ENCODE results near the gene KHDC4. TPM values are rescaled to one million over a fixed set of nuclear protein-coding genes. Genes with fewer than 3 reads are reported as not detected.

The KHDC4 gene
- total and polyA plus RNA-seq, 2 donors (not counting 3 experiments of a cell fraction or from before 2014, with no cell fraction given), result 47.9 to 54.1 TPM

GRCh38 chr1:155968051-155968400 lies 33.8 kb upstream of the KHDC4 start:
- peaks cover 58% of the 10 kb centered on the region for H3K79me2 ChIP-seq (ENCODE audit: control insufficient read depth, insufficient read depth, low read length)
- no peaks in the 10 kb centered on the region for H3K9me1 ChIP-seq (replicated peaks; ENCODE audit: control insufficient read depth, extremely low read depth, insufficient read depth, low read length)
- dilution Hi-C loops (cut with MboI; ENCODE audit: extremely low pct_ligation_motif_present, low sequenced_read_pairs) (no loop called here), intact Hi-C loops (cut with micrococcal nuclease) (loop anchor here (10.0 kb wide), 1 partner anchor 167 kb away; no protein-coding TSS in a partner anchor)
- H3K4me3 ChIP-seq (replicated peaks in 1 of 3; ENCODE audit: insufficient read depth in 1 of 3, low read depth in 1 of 3, low read length in 3 of 3), result peak overlapping the region in 1 of 3 experiments; percentile 18
- H4K20me1 ChIP-seq (replicated peaks; ENCODE audit: control insufficient read depth, extremely low read depth, insufficient read depth, low read length), result no peaks in the 10 kb centered on the region
- no peak overlapping the region for H2AFZ ChIP-seq (ENCODE audit: low read depth, low read length)
- peak overlapping the region; percentile 91 for H3K27ac ChIP-seq (ENCODE audit: insufficient read depth, low read depth, low read length)
- H3K4me2 ChIP-seq (ENCODE audit: insufficient read depth, low read length), result peak overlapping the region; percentile 66
- peak overlapping the region; percentile 61 for H3K9ac ChIP-seq (replicated peaks; ENCODE audit: extremely low read depth, insufficient read depth, low read length)
- no peaks in the 10 kb centered on the region for H3K9me3 ChIP-seq (replicated peaks; ENCODE audit: control insufficient read depth, insufficient read depth, low read length)
- FAIRE-seq, result no peak
- H3K27me3 ChIP-seq (ENCODE audit: control insufficient read depth in 2 of 2, insufficient read depth in 2 of 2, low read length in 2 of 2), result no peaks in the 10 kb centered on the region
- ChIA-PET CTCF (interaction anchor here (0.7 to 5.5 kb wide), 11 partner anchors 9 to 843 kb away, joined by 3 to 41 read pairs (median 4); partner anchors contain the start of genes ARHGEF2 and UBQLN4), POLR2A (interaction anchor here (1.2 to 1.5 kb wide), 3 partner anchors 11 to 34 kb away, joined by 3 to 4 read pairs (median 4); partner anchors contain the start of genes ARHGEF2 and KHDC4)
- peaks cover 14 to 27% of the 10 kb centered on the region in 2 experiments for H3K36me3 ChIP-seq (ENCODE audit: control insufficient read depth in 2 of 2, extremely low read depth in 1 of 2, insufficient read depth in 2 of 2, low read length in 2 of 2)
- no peak for DNase-seq (ENCODE audit: low read depth, low spot score)
- peaks cover 61% of the 10 kb centered on the region for H3K4me1 ChIP-seq (ENCODE audit: control insufficient read depth, extremely low read depth, insufficient read depth, low read length)
- BruUV-seq (replicated peaks), result TSS peak; percentile 58
- TF ChIP-seq MYC (IDR thresholded peaks at IDR 0.05; ENCODE audit: low read depth, low read length) (no peak), MAX (IDR thresholded peaks at IDR 0.05; ENCODE audit: insufficient read depth, insufficient read length) (no peak), POLR2AphosphoS5 (IDR thresholded peaks at IDR 0.05; ENCODE audit: insufficient read depth, low read depth, low read length) (no peak), JUN (IDR thresholded peaks at IDR 0.05; ENCODE audit: borderline replicate concordance, insufficient read depth, insufficient read length, low read depth) (no peak), FOS (IDR thresholded peaks at IDR 0.05; ENCODE audit: borderline replicate concordance, insufficient read depth, low read length) (no peak), GATA2 (IDR thresholded peaks at IDR 0.05; ENCODE audit: insufficient read depth, insufficient read length, low read depth, low read length) (no peak), EZH2 (IDR thresholded peaks at IDR 0.05; ENCODE audit: borderline replicate concordance, low read depth, low read length, severe bottlenecking) (no peak), CTCF (IDR thresholded peaks at IDR 0.05; ENCODE audit: extremely low read depth in 1 of 2, insufficient read depth in 1 of 2, low read depth in 1 of 2, low read length in 2 of 2) (no peak), POLR2A (IDR thresholded peaks at IDR 0.05; ENCODE audit: low read depth, low read length) (no peak)

Data from endothelial cell of umbilical vein (primary cell).